ENCODE data around the gene FBLN2.

DNA sequence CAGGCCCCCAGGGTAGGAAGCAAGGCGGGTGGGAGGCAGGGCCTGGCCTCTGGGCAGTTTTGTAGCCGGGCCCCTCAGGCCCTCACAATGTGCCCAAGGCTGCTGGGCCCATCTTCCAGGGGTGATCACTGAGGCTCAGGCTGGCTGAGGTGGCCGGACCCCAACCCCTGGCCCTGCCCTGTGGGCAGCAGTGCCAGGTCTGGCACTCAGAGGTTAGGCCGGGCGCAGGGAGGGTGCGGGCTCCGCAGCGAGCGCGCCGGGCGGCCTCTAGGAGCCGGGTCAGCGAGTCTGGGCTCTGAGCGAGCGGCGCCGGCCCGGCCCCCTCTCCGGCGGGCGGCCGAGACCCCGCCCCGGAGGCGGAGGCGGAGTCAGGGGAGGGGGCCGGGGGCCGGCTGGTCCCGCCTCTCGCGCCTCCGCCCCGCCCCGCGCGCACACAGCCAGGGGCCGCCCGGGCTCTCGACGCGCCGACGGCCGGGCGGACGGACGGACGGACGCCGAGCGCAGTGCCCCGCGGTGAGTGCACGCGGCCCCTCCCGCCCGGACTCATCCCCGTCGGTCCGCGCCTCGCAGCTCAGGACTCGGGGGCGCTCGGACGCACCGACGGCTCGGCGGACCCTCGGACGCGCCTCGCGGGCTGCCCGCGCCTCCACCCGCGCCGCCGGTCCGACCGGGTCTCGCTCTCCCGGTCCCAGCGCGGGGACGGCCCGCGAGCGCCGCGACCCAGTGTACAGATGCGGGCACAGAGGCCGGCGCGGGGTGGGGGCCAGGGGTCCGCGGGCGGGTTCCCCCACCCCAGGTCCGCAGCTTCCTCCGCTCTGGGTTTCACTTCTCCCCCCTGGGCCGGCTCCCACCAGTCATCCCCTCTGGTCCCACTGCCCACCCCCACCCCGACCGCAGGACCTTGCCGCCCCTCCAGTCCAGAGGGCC lies at the start of gene FBLN2:
- TF ChIP-seq, protein P1, sequence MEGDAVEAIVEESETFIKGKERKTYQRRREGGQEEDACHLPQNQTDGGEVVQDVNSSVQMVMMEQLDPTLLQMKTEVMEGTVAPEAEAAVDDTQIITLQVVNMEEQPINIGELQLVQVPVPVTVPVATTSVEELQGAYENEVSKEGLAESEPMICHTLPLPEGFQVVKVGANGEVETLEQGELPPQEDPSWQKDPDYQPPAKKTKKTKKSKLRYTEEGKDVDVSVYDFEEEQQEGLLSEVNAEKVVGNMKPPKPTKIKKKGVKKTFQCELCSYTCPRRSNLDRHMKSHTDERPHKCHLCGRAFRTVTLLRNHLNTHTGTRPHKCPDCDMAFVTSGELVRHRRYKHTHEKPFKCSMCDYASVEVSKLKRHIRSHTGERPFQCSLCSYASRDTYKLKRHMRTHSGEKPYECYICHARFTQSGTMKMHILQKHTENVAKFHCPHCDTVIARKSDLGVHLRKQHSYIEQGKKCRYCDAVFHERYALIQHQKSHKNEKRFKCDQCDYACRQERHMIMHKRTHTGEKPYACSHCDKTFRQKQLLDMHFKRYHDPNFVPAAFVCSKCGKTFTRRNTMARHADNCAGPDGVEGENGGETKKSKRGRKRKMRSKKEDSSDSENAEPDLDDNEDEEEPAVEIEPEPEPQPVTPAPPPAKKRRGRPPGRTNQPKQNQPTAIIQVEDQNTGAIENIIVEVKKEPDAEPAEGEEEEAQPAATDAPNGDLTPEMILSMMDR (conservative IDR thresholded peaks at IDR 0.05), result no peak
- no peak for TF ChIP-seq ZFX (IDR thresholded peaks at IDR 0.05)
